ENCODE data around the gene RREB1. TPM values are rescaled to one million over a fixed set of nuclear protein-coding genes. Genes with fewer than 3 reads are reported as not detected.

The RREB1 gene
- total and polyA plus RNA-seq, 2 of the 4 experiments (the other 2 are of a cell fraction): 8.4 to 14.5 TPM

DNA sequence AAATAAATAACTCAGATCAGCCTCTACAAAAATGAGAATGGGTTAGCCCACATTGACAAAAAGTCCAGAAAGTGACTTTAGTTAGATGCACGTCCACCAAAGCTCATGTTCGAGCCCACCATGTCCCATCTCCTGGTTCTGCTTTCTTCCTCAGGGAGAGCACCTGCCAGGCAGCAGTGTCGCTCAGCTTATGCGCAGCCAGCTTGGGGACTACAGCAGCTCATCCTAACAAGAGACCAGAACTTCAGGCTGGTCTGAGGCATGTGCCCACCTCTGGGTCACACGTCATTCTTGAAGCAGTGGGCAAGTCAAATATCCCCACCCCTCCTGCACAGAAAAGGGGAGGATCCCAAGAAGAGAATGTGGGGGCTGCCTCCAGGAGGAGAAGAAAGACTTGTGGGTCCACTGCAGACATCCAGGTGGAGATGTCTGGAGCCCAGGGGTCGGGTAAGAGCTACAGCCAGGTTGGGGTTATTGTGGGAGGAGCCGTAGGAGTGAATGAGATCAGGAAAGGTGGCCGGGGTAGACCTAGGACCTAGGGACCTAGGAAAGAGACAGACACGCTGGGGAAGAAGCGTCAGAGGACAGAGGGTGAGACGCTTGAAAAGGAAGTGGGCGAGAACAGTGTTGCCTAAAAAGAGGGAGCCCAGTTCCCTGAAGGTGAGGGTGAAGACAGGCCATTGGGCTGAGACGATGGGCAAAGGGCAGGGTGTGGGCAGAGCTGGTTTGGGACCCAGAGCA, 152.7 kb downstream of the RREB1 start (continued):
- no peak for TF ChIP-seq USF2 (IDR thresholded peaks at IDR 0.05; ENCODE audit: low read depth, low read length)

DNA sequence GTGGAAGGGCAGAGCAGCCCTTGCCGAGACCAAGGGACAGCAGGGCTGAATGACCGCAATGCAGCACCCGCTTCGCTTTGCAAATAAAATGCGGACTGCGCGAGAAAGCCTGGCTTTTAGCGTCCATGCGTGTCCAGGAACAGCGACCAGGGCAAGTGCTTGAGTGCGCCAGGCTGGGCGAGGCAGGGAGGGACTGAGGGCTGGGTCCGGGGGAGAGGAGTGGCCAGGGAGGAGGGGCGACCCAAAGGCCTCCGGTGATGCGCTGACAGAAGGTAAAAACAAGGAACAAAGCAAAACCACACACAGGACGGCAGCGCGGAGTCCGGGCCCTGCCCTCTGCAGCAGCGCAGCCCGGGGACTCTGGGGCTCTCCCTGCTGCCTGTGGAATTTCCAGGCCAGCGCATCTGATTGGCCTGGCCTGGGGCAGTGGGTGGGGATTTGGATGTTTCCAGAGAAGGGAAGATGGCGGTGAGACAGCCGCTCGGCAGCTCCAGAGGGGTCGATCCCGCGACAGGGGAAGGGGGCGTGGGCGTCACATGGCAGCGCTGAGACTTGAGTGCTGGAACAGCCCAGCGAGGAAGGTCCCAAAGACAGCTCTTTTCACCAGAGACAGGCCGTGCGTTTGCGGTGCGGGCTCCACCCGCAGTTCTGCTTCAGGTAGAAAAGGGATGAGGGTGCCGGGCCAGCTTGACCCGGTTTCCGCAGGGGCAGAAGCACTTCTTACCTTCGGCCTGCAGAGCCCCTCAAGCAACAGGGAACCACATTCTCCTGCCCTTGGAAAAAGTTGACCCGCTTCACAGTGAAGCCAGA, 153.5 kb downstream of the RREB1 start:
- Histone ChIP-seq H3K9me1 (ENCODE audit: insufficient read depth, low read length) (peaks cover 9% of the 10 kb centered on the region), H2AFZ (replicated peaks; ENCODE audit: low read length, poor library complexity) (peak overlapping the region; percentile 96), H2AK9ac (replicated peaks; ENCODE audit: low read depth, low read length, poor library complexity) (peak overlapping the region; percentile 98), H3K4me1 (ENCODE audit: control insufficient read depth, insufficient read depth, low read length) (peaks cover 3% of the 10 kb centered on the region), H2BK15ac (ENCODE audit: low read depth, low read length) (peak overlapping the region; percentile 42; the same call in 1 of the 3 replicates), H3K79me1 (ENCODE audit: low read depth in 1 of 2, low read length in 2 of 2) (no peaks in the 10 kb centered on the region), H4K91ac (ENCODE audit: insufficient read depth, low read depth, low read length) (peak overlapping the region; percentile 95), H3K36me3 (ENCODE audit: control insufficient read depth, insufficient read depth, low read length) (no peaks in the 10 kb centered on the region), H3K9me3 (ENCODE audit: control insufficient read depth, insufficient read depth, low read length) (peaks cover 4% of the 10 kb centered on the region), H3K27me3 (ENCODE audit: control insufficient read depth, insufficient read depth, low read length) (no peaks in the 10 kb centered on the region), H3K9ac (ENCODE audit: low read depth, low read length) (peak overlapping the region; percentile 89), H2AK5ac (ENCODE audit: low read depth, low read length) (peak overlapping the region; percentile 82; the same call in 1 of the 2 replicates), H2BK20ac (ENCODE audit: low read depth, low read length) (0 out of 2 replicates have a peak overlapping the region, but pooled peaks have one; percentile 38), H4K20me1 (ENCODE audit: insufficient read depth, low read length) (no peaks in the 10 kb centered on the region), H3K4ac (ENCODE audit: low read depth, low read length) (peak overlapping the region; percentile 92), H3K18ac (ENCODE audit: low read depth, low read length) (peak overlapping the region; percentile 81), H4K8ac (ENCODE audit: low read depth in 2 of 2, low read length in 2 of 2) (peak overlapping the region; percentile 87 to 99), H2BK5ac (ENCODE audit: low read depth, low read length, poor library complexity, severe bottlenecking) (peak overlapping the region; percentile 48), H3K27ac (ENCODE audit: insufficient read depth, low read length) (peak overlapping the region; percentile 76), H4K5ac (ENCODE audit: low read depth, low read length) (peak overlapping the region; percentile 89), H3K4me2 (ENCODE audit: low read depth, low read length) (peak overlapping the region; percentile 81), H3K56ac (ENCODE audit: extremely low read depth, insufficient read depth, low read length) (peak overlapping the region; percentile 36; the same call in 1 of the 2 replicates), H3K14ac (replicated peaks; ENCODE audit: low read depth, low read length) (peak overlapping the region; percentile 87), H2BK120ac (ENCODE audit: low read depth, low read length) (peak overlapping the region; percentile 88), H3K4me3 (ENCODE audit: insufficient read depth, low read depth, low read length) (peak overlapping the region; percentile 75), H3K23ac (ENCODE audit: low read depth, low read length) (peak overlapping the region; percentile 76)
- no TSS peak for BruUV-seq (replicated peaks)
- DNase-seq (peak; percentile 80), ATAC-seq (ENCODE audit: low read depth) (peak; percentile 100)
- in situ Hi-C loops (cut with MboI; ENCODE audit: low sequenced_read_pairs): no loop called here
- dilution Hi-C loops (cut with HindIII; ENCODE audit: low sequenced_read_pairs, unreplicated experiment): no loop called here
- ChIA-PET CTCF (no interaction called here), POLR2A (ENCODE audit: unreplicated experiment) (no interaction called here)
- WGBS, 2 experiments (ENCODE audit: extremely low coverage in 2 of 2, insufficient read length in 1 of 2): 4% methylated on average over 9 of the region's 43 CpGs; no CpG with 5 or more reads in 1 of the 2 experiments
- TF ChIP-seq MXI1 (IDR thresholded peaks at IDR 0.05; ENCODE audit: borderline replicate concordance, low read depth, low read length) (peak; percentile 85; the same call in 1 of the 2 replicates), POLR2A (IDR thresholded peaks at IDR 0.05; ENCODE audit: low read depth, low read length) (peak; percentile 61; the same call in 1 of the 2 replicates), MAZ (IDR thresholded peaks at IDR 0.05; ENCODE audit: borderline replicate concordance, low read depth, low read length) (0 out of 2 replicates have a peak, but pooled peaks have one; percentile 27), RAD21 (IDR thresholded peaks at IDR 0.05; ENCODE audit: low read length) (no peak), USF2 (IDR thresholded peaks at IDR 0.05; ENCODE audit: low read depth, low read length) (peak; percentile 49; the same call in 1 of the 2 replicates)
- intact Hi-C loops (cut with micrococcal nuclease): loop anchor here (5.0 kb wide), 1 partner anchor 584 kb away; no protein-coding TSS in a partner anchor
